GM18526 (cell line): ENCODE measurements around the gene GNAO1.

Source experiments
- POLR2A ChIP-seq: IDR thresholded peaks from 3 replicates; pipeline ENCODE4 v1.6.1; 2011; ENCODE audit not compliant: insufficient read length; ENCODE audit errors: extremely low read depth

The GNAO1 gene

GRCh38 chr16:56265746-56266145 lies 74.5 kb downstream of the GNAO1 start:
- TF ChIP-seq POLR2A = no peak

GRCh38 chr16:56266641-56267607 lies 75.6 kb downstream of the GNAO1 start:
- TF ChIP-seq POLR2A = no peak

GRCh38 chr16:56267888-56268287 lies 76.6 kb downstream of the GNAO1 start:
- TF ChIP-seq POLR2A = no peak

GRCh38 chr16:56268799-56269198 lies 77.5 kb downstream of the GNAO1 start:
- no peak for TF ChIP-seq POLR2A

GRCh38 chr16:56269281-56269680 lies 78.0 kb downstream of the GNAO1 start:
- TF ChIP-seq POLR2A = no peak

- TF ChIP-seq POLR2A = no peak
These were observed 78.8 kb downstream of the GNAO1 start for GRCh38 chr16:56269811-56270684.

- no peak for TF ChIP-seq POLR2A
These were observed 79.5 kb downstream of the GNAO1 start for GRCh38 chr16:56270828-56271227.

- TF ChIP-seq POLR2A = no peak
These were observed 81.2 kb downstream of the GNAO1 start for GRCh38 chr16:56272583-56272894.

GRCh38 chr16:56273615-56274014 lies 82.3 kb downstream of the GNAO1 start:
- TF ChIP-seq POLR2A = no peak

- no peak for TF ChIP-seq POLR2A
These were observed 83.1 kb downstream of the GNAO1 start for GRCh38 chr16:56274369-56274768.

GRCh38 chr16:56275076-56275475 lies 83.8 kb downstream of the GNAO1 start:
- TF ChIP-seq POLR2A = no peak

GRCh38 chr16:56275801-56276200 lies 84.5 kb downstream of the GNAO1 start:
- no peak for TF ChIP-seq POLR2A

GRCh38 chr16:56277075-56277474 lies 85.8 kb downstream of the GNAO1 start:
- TF ChIP-seq POLR2A = no peak

GRCh38 chr16:56278196-56278855 lies 87.0 kb downstream of the GNAO1 start:
- TF ChIP-seq POLR2A = no peak

- no peak for TF ChIP-seq POLR2A
These were observed 87.8 kb downstream of the GNAO1 start for GRCh38 chr16:56279132-56279531.
